HEK293 (cell line): ENCODE results near the gene GAPDHS.

Source experiments
- CTCF ChIP-seq: fragments of 450-650 bp; formaldehyde crosslinking; IDR thresholded peaks from 2 replicates; pipeline ENCODE4 v1.5.1; 2016; ENCODE audit warnings: missing biosample characterization, missing genetic modification characterization
- GLI4 ChIP-seq: fragments of 450-650 bp; formaldehyde crosslinking; IDR thresholded peaks from 2 replicates; pipeline ENCODE4 v1.5.1; 2016; ENCODE audit warnings: missing biosample characterization, missing genetic modification characterization
- MZF1 ChIP-seq: fragments of 450-650 bp; formaldehyde crosslinking; IDR thresholded peaks from 2 replicates; pipeline ENCODE4 v1.5.1; 2017; ENCODE audit warnings: missing biosample characterization, missing genetic modification characterization, borderline replicate concordance
- PRDM6 ChIP-seq: fragments of 450-650 bp; formaldehyde crosslinking; IDR thresholded peaks from 2 replicates; pipeline ENCODE4 v1.5.1; 2017; ENCODE audit warnings: missing biosample characterization, missing genetic modification characterization
- RBAK ChIP-seq: fragments of 450-650 bp; formaldehyde crosslinking; IDR thresholded peaks from 2 replicates; pipeline ENCODE4 v1.5.1; 2016; ENCODE audit warnings: missing biosample characterization, missing genetic modification characterization
- REST ChIP-seq: fragments of 450-650 bp; formaldehyde crosslinking; IDR thresholded peaks from 2 replicates; pipeline ENCODE4 v1.5.1; 2016; ENCODE audit warnings: missing biosample characterization, missing genetic modification characterization
- SCRT1 ChIP-seq: fragments of 450-650 bp; formaldehyde crosslinking; IDR thresholded peaks from 2 replicates; pipeline ENCODE4 v1.5.1; 2016; ENCODE audit warnings: missing biosample characterization, missing genetic modification characterization, borderline replicate concordance
- SCRT2 ChIP-seq: fragments of 450-650 bp; formaldehyde crosslinking; IDR thresholded peaks from 2 replicates; pipeline ENCODE4 v1.5.1; 2016; ENCODE audit warnings: missing biosample characterization, missing genetic modification characterization
- SP3 ChIP-seq: fragments of 450-650 bp; formaldehyde crosslinking; IDR thresholded peaks from 2 replicates; pipeline ENCODE4 v1.5.1; 2016; ENCODE audit warnings: missing biosample characterization, missing genetic modification characterization
- SP7 ChIP-seq: fragments of 450-650 bp; formaldehyde crosslinking; IDR thresholded peaks from 2 replicates; pipeline ENCODE4 v1.5.1; 2016; ENCODE audit warnings: missing biosample characterization, missing genetic modification characterization
- TSHZ1 ChIP-seq: fragments of 450-650 bp; formaldehyde crosslinking; IDR thresholded peaks from 2 replicates; pipeline ENCODE4 v1.5.1; 2016; ENCODE audit warnings: missing biosample characterization, missing genetic modification characterization, borderline replicate concordance
- ZBTB21 ChIP-seq: fragments of 450-650 bp; formaldehyde crosslinking; IDR thresholded peaks from 2 replicates; pipeline ENCODE4 v1.5.1; 2017; ENCODE audit warnings: missing biosample characterization, missing genetic modification characterization
- ZBTB48 ChIP-seq: fragments of 450-650 bp; formaldehyde crosslinking; IDR thresholded peaks from 2 replicates; pipeline ENCODE4 v1.5.1; 2016; ENCODE audit warnings: missing biosample characterization, missing genetic modification characterization
- ZBTB6 ChIP-seq: fragments of 450-650 bp; formaldehyde crosslinking; IDR thresholded peaks from 2 replicates; pipeline ENCODE4 v1.5.1; 2017; ENCODE audit warnings: missing biosample characterization, missing genetic modification characterization
- ZBTB7A ChIP-seq: fragments of 450-650 bp; formaldehyde crosslinking; IDR thresholded peaks from 2 replicates; pipeline ENCODE4 v1.5.1; 2016; ENCODE audit warnings: low read depth, missing biosample characterization, missing genetic modification characterization
- ZBTB8A ChIP-seq: fragments of 450-650 bp; formaldehyde crosslinking; IDR thresholded peaks from 2 replicates; pipeline ENCODE4 v1.5.1; 2016; ENCODE audit warnings: missing biosample characterization, missing genetic modification characterization
- ZIC2 ChIP-seq: fragments of 450-650 bp; formaldehyde crosslinking; IDR thresholded peaks from 2 replicates; pipeline ENCODE4 v1.5.1; 2016; ENCODE audit warnings: missing biosample characterization, missing genetic modification characterization
- ZNF10 ChIP-seq: fragments of 450-650 bp; formaldehyde crosslinking; IDR thresholded peaks from 2 replicates; pipeline ENCODE4 v1.5.1; 2017; ENCODE audit warnings: missing biosample characterization, missing genetic modification characterization
- ZNF132 ChIP-seq: fragments of 450-650 bp; formaldehyde crosslinking; IDR thresholded peaks from 2 replicates; pipeline ENCODE4 v1.5.1; 2017; ENCODE audit warnings: missing biosample characterization, missing genetic modification characterization, borderline replicate concordance
- ZNF214 ChIP-seq: fragments of 450-650 bp; formaldehyde crosslinking; IDR thresholded peaks from 2 replicates; pipeline ENCODE4 v1.5.1; 2017; ENCODE audit warnings: missing biosample characterization, mild to moderate bottlenecking, missing genetic modification characterization, borderline replicate concordance
- ZNF391 ChIP-seq: fragments of 450-650 bp; formaldehyde crosslinking; IDR thresholded peaks from 2 replicates; pipeline ENCODE4 v1.5.1; 2016; ENCODE audit warnings: low read depth, missing biosample characterization, missing genetic modification characterization, borderline replicate concordance
- ZNF423 ChIP-seq: fragments of 450-650 bp; formaldehyde crosslinking; IDR thresholded peaks from 2 replicates; pipeline ENCODE4 v1.5.1; 2016; ENCODE audit warnings: missing biosample characterization, missing genetic modification characterization
- ZNF521 ChIP-seq: fragments of 450-650 bp; formaldehyde crosslinking; IDR thresholded peaks from 2 replicates; pipeline ENCODE4 v1.5.1; 2017; ENCODE audit warnings: missing biosample characterization, mild to moderate bottlenecking, missing genetic modification characterization
- ZNF629 ChIP-seq: fragments of 450-650 bp; formaldehyde crosslinking; IDR thresholded peaks from 2 replicates; pipeline ENCODE4 v1.5.1; 2017; ENCODE audit warnings: missing biosample characterization, missing genetic modification characterization
- ZNF677 ChIP-seq: fragments of 450-650 bp; IDR thresholded peaks from 2 replicates; pipeline ENCODE4 v1.5.0; 2018; ENCODE audit warnings: missing biosample characterization, mild to moderate bottlenecking, missing genetic modification characterization, moderate library complexity
- ZNF776 ChIP-seq: fragments of 450-650 bp; formaldehyde crosslinking; IDR thresholded peaks from 2 replicates; pipeline ENCODE4 v1.5.0; 2017; ENCODE audit warnings: missing biosample characterization, missing genetic modification characterization, borderline replicate concordance
- ZNF791 ChIP-seq: fragments of 450-650 bp; formaldehyde crosslinking; IDR thresholded peaks from 2 replicates; pipeline ENCODE4 v1.5.1; 2016; ENCODE audit warnings: missing biosample characterization, missing genetic modification characterization

The GAPDHS gene

GRCh38 chr19:35495107-35496064, 37.9 kb upstream of the GAPDHS start (continued):
- TF ChIP-seq REST, result peak; percentile 94
- no peak for TF ChIP-seq TSHZ1
- TF ChIP-seq ZBTB6 (tag by site-specific recombination), result no peak
- no peak for TF ChIP-seq ZNF776 (tag by site-specific recombination)
- no peak for TF ChIP-seq RBAK (tag by site-specific recombination)
- TF ChIP-seq ZNF391 (tag by site-specific recombination), result no peak; the same call in 1 of the 2 replicates
- TF ChIP-seq ZNF791 (tag by site-specific recombination), result no peak
- peak; percentile 13; the same call in 1 of the 2 replicates for TF ChIP-seq ZNF629 (tag by site-specific recombination)
- TF ChIP-seq ZBTB7A, result no peak
- TF ChIP-seq ZNF423, result peak; percentile 95
- TF ChIP-seq ZNF132, result no peak
- TF ChIP-seq ZBTB48, result no peak
- peak; percentile 63 for TF ChIP-seq SP7
- no peak for TF ChIP-seq GLI4 (tag by site-specific recombination)
- no peak for TF ChIP-seq MZF1
- TF ChIP-seq ZNF10 (tag by site-specific recombination), result no peak
- TF ChIP-seq SP3, result no peak
- TF ChIP-seq CTCF (tag by site-specific recombination), result peak; percentile 99
- TF ChIP-seq SCRT2 (tag by site-specific recombination), result no peak
- TF ChIP-seq ZNF677, result peak; percentile 8; the same call in 1 of the 2 replicates
- TF ChIP-seq ZBTB8A (tag by site-specific recombination), result no peak
- no peak for TF ChIP-seq PRDM6 (tag by site-specific recombination)
- peak; percentile 96 for TF ChIP-seq ZIC2
- no peak for TF ChIP-seq ZNF214 (tag by site-specific recombination)
- no peak for TF ChIP-seq ZNF521 (tag by site-specific recombination)
- no peak for TF ChIP-seq SCRT1 (tag by site-specific recombination)
- TF ChIP-seq ZBTB21 (tag by site-specific recombination), result 0 out of 2 replicates have a peak, but pooled peaks have one; percentile 44
